Fibroblast of skin of left biceps (primary cell): ENCODE measurements around the gene RAD51B.
"Not testable (repeated sequence)": the region's sequence is repeated elsewhere in the genome, so short reads cannot be mapped to it uniquely, and the experiment has no call there.

Source experiments
- DNase-seq, 2 experiments: peaks; one replicate each; pipeline ENCODE4 v3.0.0-alpha.2; 2013; ENCODE audit warnings: low read depth in 2 of 2

The RAD51B gene

GRCh38 chr14:68424443-68425172 lies 605.0 kb downstream of the RAD51B start:
- no peak for DNase-seq

GRCh38 chr14:68426661-68427549 lies 607.3 kb downstream of the RAD51B start:
- DNase-seq: no peak

DNA sequence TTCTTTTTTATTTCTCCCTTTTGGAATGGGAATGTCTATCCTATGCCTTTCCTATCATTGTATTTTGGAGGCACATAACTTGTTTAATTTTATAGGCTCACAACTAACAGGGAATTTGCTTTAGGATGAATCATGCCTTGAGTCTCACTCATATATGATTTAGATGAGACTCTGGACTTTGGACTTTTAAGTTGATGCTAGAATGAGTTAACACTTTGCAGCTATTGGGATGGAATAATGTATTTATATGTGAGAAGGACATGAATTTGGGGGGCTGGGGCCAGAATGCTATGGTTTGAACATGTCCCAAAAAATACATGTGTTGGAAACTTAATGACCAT lies 607.9 kb downstream of the RAD51B start:
- DNase-seq: no peak

- DNase-seq: not testable (repeated sequence)
Observed at GRCh38 chr14:68428900-68429299, 609.3 kb downstream of the RAD51B start.

GRCh38 chr14:68434173-68434572 lies 614.6 kb downstream of the RAD51B start:
- DNase-seq: not testable (repeated sequence)

- DNase-seq: not testable (repeated sequence)
Observed at GRCh38 chr14:68435631-68436030, 616.1 kb downstream of the RAD51B start.

- no peak for DNase-seq
Observed at GRCh38 chr14:68439676-68440075, 620.1 kb downstream of the RAD51B start.

DNA sequence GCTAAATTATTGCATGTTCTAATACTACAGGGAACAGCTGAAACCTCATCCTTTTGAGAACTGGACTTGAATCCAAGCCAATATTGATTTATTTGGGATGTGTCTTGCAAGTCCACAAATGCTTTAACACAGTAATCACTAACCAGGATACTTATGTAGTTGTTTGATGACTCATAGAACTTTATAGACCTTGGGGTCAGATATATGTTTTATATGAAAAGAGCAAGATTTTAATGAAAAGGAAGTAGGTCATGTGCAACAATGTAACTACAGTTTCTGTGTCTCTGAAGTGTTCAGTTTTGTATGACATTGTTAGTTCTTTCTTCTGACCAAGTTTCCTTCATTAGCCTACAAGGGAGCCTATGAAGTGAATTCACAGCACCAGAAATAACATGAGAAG lies 621.2 kb downstream of the RAD51B start:
- DNase-seq: peak; percentile 67 to 70

- no peak for DNase-seq
Observed at GRCh38 chr14:68441542-68441941, 622.0 kb downstream of the RAD51B start.

GRCh38 chr14:68442828-68443629 lies 623.5 kb downstream of the RAD51B start:
- peak; percentile 92 for DNase-seq

- DNase-seq: no peak
Observed at GRCh38 chr14:68444449-68445168, 625.0 kb downstream of the RAD51B start.

DNA sequence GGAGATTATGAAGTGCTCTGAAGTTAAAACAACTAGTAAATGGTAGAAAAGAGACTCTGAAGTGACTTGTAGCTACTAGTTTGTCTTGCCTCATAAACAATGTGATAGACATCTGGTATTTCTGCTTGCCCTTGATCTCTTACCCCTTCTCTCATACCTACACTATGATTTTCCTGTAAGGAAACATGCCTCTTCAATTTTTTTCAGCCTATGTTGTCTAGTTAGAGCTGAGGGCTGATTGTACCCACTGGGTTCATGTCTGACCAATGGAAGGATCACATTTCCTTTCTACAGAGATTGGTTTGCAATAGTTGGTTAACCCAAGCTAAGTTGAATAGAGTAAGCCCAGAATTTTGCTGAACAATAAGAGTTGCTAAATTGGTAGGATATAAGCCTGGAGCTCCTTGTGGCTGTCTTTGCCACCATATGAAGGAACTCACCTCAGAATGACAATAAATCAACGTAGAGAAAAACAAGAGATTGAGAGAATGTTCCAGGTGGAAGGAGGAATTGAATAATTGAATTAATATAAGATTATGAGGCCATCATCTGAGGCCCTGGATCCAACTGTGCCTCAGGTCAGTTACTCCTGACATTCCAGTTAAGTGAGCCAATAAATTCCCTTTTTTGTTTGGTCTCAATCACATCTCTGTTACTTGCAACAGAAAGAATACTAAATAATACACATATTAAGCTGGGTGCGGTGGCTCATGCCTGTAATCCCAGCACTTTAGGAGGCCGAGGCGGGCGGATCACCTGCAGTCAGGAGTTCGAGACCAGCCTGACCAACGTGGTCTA lies 626.9 kb downstream of the RAD51B start:
- no peak for DNase-seq

DNA sequence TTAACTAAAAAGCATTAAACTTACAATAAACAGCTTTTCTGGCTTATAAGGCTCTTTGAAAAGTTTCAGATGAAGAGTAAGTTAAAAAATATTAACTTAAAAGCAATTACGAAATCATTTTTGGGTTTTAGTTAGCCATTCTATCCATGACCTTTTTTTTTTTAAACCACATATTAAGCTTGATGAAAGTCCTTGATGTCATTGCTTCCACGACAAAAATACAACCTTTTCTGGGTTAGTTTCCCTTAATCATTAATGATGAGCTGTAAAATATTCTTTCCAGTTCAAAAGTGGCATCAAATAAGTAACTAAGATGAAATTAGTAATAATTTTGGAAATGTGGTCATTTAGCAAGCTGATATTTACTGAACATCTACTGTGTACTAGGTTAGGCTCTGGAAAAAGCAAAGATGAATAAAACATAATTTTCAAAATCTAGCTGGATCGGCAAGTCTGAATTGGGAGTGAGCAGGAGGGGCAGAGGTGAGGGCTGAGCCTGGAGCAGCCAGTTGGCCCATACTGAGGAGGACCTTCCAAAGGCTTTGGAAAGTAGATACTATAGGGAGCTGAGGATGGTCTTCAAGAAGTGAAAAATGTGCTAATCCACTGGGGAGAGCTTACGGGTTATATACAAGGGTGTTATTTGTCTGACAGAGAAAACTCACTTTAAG lies 628.1 kb downstream of the RAD51B start:
- DNase-seq: no peak

DNA sequence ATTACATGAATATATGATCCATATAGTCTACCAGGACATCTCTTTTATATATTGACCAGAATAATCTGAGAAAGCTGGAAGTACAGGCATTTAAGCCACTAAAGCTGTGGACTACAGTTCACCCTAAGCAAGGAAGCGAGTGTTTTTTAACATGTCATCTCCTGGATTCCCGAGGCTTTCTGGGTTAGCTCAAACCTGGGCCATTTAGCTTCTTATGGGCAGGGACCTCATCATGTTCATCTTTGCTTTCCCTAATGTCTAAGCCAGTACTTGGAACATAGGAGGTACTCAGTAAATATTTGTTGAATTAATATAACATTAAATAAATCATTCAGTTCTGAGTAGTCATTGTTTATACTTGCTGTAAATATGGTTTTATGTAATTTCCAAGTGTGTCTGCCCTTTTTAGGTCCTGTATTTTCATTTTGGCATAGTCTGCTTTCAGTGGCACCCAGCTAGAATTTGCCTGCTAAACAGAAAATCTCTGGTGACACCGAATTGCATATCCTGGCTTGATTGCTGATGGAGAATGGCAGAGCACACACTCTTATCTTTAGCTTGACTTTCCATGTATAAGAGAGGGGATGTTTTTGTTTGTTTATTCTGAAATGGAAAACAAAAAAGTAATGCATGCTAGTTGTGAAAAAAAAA lies 628.8 kb downstream of the RAD51B start:
- DNase-seq: no peak

DNA sequence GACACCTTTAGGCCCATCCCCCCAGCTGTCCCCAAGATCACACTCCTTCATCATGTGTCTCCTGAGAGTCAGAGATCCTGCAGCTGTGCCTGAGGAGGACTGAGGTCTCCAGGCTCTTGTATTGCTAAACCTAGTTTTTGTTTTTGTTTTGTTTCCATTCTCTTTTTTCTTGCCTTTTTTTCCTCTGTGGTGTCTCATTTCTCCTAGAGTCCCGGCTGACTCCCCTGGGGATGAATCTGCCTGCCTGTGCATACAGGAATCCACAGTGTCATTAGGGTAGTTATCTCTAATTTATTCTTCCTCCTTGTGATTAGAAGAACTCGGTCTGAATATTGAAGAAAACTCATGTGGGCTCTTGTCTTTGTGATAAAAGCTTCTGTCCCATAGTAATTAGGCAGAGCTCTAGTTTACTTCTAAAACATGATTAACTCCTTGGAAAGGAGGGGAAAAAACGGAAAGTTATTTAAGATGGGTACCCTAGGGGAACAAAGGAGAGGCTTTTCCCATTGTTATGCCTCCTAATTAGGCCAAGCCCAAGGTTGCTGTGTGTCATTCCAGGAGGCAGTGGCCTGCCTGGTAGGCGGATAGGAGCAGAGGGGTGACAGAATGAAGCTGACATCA lies 630.1 kb downstream of the RAD51B start:
- no peak for DNase-seq

DNA sequence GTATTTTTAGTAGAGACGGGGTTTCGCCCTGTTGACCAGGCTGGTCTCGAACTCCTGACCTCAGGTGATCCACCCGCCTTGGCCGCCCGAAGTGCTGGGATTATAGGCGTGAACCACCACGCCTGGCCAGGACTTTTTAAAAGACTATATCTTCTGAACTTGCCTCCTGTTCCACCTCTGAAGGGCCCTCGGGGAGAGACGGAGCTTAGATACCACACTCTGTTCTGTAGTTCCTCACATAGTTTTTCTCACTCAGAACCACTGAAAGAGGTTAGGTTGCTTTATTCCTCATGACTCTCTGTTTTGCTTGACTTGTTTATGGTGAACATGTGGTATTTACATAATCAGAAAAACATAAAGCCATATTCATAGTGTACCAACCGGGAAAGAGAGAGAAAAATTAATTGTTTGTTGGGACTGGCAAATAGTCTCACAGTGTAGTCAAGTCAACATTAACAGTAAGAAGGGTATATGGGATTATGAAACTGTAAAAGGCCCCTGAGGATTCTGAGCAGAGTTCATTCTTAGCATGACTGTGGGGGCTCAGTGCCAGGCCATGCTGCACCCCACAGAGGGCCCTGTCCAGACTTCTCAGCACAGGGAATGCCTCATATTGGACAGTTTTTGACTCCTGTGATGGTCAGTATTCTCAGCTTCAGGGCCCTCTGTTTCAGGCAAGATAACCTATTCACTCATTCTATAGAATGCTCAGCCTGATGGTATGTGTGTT lies 631.0 kb downstream of the RAD51B start:
- DNase-seq: no peak

DNA sequence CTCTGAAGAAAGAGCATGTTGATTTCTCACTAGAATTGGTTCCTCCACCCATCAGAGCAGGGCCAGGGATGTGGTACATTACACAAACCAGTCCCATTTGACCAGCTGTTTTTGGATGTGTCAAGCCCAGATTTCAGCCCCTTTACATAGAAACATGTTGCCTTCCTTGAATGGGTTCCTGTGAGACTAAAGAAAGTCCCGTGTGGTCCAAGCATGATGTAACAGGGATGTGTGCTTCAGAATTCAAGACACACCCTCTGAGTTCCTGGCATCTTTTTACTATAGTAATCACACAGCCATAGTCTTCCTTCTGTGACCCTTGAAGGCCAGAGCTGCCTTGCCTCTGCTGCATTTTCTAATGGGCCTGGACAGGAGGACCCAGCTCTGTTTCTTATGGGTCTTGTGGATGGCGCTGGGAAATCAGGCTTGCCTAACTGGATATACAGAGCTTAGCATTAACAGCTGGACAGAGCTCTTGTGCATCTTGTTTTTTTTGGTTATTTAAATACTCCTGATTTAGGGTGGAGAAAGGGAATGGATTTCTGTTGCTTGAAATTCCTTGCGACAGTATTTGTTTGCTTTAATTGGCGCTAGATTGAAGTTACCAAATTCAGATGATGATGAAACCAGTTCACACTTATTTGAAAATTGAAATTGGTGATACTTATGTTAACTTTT lies 632.3 kb downstream of the RAD51B start:
- no peak for DNase-seq

DNA sequence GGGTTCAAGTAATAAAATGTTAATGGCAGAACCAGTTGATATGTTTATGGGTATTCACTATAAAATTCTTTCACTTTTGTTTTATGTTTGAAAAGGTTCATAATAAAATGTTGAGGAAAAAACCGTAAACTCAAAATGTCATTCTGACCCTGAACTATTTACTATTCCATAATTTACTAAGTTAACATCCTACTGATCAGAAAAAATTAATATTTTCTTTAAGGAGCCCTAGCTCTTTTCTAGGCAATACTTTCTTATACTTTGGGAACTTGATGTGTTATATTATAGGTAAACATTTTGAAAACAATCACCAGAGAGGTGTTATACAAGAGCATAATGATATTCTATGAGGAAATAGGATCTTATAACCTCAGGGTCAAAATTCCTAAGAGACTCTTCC lies 638.7 kb downstream of the RAD51B start:
- DNase-seq: no peak
